ENCODE results near the gene FGFR1OP2.
A peak's percentile ranks its signal among the peaks of the same experiment; 100 is the strongest.
"Not testable (repeated sequence)": the region's sequence is repeated elsewhere in the genome, so short reads cannot be mapped to it uniquely, and the experiment has no call there.

The FGFR1OP2 gene

DNA sequence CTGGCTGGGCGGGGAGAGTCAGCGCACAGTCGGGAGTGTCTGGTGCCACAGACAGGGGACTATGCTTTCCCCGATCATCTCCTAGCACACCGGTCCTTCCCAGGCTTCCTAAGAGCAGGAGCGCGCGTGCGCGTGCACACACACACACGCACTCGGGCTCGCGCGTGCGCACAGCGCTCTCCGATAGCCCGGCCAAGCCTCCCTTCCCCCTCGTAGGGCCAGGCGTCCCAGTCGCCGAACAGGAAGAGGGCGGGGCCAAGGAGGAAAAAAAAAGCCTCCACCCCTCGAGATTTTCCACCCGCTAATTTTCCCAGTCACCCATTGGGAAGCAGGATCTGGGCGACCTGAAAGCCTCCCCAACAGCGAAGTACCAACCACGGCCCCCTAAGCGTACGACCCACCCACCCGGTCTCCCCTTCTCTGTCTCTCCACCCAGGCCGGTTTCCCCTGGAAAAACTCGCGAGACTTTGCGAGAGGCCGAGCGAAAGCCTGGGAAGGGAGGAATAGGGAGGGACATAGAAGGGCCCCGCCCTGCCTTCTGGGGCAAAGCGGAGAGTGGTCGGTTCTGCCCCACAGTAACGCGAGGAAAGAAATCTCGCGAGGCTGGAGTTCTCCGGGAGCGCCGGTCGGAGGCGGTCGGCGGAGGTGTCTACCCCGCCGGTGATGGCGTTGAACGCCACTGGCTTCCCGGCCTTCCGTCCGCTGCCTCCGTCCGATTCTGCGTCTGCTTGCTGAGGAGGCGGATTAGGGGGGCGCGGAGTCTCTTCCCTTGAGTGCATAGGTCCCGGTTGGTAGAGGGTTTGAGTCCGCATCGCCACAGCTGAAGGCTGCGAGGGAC lies at the start of gene FGFR1OP2, which contains the start of gene INTS13:
TSS of gene FGFR1OP2 (plus strand) at position 608 of the 838 bp plus-strand sequence. CDS start 15,689 bp downstream, outside the sequence.
TSS of gene INTS13 (minus strand) at position 119 of the 838 bp plus-strand sequence. CDS start 1,178 bp downstream, outside the sequence.
- DNase-seq = peak; percentile 84

DNA sequence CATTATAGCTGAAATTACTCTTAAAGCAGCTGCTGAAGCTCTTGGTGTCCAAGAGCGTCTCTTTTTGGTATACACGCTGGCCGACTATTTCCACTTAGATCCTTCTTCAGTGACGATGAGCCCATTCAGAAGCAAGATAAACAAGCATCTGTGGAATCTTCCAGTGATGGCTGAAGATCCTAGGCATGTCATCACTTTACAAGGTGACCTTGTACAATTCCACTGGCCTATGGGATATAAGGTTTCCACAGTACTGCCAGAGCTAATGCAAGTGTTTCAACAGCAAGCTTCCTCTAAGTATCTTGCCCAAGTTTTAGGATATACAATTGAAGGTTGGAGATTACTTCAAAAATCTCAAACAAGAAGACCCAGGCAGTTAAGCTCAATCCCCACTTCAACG lies 47.5 kb upstream of the FGFR1OP2 start:
- no peak for DNase-seq

DNA sequence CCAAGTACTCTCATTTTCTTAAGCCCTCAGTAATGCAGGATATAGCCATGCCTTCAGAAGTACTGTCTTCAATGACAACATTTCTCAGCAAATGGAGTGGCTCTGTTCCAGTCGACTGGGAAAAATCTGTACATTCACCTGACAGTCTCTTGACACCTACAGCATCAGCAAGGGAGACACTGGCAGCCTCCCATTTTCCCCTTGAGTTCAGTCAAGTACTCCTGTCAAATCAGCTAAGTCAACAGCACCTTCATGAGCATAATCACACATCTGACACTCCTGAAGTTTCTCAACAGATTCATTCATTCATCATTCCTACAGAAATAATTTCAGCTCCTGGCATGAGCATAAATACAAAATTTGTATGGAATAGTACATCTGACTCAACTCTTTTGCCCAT lies 46.6 kb upstream of the FGFR1OP2 start:
- no peak for DNase-seq

DNA sequence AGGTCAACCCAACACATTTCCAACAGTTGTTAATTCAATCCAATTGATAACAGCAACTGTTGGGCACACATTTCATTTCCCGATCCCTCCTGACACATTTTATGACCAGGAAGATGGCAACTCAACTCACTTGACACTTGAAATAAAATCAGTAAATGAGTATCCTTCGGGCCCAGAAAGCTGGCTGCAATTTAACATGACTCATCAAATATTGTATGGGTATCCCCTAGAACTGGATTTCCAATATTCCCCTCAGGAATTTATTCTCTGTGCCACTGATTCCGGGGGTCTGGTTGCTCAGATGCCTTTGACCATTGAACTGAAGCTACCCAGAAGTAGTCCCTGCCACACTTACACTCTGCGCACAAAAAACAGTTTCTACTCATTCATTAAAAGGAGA lies 42.6 kb upstream of the FGFR1OP2 start:
- DNase-seq = no peak

DNA sequence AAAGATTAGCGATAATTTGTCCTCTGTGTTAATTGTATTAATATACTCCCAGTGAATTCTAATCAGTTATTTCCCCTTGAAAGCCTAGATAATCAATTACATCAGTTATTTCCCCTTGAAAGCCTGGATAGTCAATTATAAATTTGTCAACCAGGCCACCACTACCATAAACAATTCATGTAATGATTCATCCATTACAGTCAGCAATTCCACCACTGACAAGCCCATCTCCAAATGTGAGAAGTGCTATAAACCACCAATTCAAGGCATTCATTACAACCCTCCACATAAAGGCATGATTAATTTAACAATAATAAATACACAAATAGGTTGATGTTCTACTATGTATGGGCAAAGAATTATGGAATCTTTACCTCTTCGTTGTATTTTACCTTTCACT lies 41.4 kb upstream of the FGFR1OP2 start:
- DNase-seq = no peak

DNA sequence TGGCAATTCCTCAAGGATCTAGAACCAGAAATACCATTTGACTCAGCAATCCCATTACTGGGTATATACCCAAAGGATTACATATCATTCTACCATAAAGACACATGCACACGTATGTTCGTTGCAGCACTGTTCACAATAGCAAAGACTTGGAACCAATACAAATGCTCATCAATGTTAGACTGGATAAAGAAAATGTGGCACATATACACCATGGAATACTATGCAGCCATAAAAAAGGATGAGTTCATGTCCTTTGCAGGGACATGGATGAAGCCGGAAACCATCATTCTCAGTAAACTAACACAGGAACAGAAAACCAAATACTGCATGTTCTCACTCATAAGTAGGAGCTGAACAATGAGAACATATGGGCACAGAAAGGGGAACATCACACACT lies 34.9 kb upstream of the FGFR1OP2 start:
- DNase-seq = not testable (repeated sequence)

DNA sequence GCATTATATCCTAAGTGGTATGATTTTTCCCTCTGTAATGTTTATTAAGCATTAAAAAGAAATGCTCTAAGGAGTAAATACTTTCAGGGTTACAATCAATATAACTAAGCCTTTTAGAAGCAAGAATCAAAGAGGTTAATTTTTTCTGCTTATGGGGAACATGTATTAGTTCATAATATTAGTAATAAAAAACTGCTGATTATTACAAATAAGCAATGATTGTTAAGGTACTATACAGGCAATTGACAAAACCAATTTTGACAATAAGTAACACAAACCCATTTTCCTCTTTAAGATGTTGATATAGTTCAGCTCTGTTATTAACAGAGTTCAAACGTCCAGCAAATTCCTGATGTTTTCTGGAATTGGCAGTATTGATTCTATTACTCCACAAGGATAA lies 32.2 kb upstream of the FGFR1OP2 start:
- DNase-seq = no peak

DNA sequence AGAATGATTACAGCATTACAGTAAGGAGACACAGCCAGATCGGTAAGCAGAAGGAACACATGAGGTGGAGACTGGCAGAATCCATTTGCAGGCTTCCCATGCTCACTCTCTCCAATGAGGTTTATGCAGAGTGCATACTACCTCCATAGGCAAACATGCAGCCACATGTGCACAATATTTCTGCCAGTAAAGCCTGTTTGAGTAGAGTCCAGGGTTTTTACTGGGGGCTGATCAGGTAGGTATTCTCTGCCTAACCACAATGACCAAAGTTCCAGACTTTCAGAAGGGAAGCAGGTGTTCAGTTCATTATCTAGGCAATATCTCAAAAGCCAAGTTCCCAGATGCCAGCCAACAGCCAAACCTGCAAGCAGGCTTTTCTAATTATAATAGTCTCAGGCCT lies 31.6 kb upstream of the FGFR1OP2 start:
- DNase-seq = no peak

DNA sequence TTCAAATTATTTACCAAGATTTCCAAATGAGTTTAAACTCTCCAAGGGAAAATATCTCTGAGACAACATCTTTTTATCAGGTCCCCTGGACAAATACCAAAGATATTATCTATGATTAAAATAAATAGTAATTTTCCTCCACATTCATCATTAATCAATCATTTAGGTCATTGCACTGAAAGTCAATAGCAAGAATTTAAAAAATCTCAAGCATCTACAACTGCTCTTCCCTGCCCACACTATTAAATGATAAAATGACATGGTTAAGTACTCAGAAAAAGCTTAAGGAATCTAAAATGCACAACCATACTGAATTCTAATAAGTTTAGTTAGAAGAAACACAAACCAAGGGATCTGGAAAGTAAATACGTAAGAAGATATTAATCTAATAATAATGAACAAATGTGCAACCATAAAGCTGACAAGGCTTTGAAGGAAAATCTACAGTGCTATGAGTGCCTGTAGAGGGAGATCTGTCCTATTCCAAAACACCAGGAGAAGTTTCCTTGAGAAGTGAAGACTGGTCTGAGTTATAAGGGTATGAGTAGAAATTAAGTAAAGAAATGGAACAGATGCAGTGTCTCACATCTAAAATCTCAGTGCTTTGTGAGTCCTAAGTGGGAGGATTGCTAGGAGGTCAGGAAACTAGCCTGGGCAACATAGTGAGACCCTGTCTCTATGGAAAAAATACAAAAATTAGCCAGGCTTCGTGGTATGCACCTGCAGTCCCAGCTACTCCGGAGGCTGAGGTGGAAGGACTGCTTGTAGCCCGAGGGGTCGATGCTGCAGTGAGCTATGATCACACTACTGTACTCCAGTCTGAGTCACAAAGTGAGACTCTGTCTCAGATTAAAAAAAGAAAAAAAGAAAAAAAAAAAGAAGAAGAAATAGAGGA lies 19.7 kb upstream of the FGFR1OP2 start:
- no peak for DNase-seq

DNA sequence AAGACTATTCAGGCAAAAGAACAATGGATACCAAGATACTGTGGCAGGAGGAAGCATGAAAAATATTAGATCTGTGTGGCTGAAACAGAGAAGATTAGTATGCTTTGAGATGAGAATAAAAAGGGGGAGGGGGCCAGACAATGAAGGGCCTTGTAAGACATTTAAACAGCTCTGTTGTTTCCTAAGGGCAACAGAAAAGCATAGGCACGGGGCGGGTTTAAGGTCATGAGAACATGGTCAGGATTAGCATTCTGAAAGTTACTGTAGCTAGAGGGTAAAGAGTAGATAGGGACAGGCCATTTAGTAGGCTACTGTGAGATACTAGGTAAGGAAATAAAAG lies 19.1 kb upstream of the FGFR1OP2 start:
- DNase-seq = no peak

DNA sequence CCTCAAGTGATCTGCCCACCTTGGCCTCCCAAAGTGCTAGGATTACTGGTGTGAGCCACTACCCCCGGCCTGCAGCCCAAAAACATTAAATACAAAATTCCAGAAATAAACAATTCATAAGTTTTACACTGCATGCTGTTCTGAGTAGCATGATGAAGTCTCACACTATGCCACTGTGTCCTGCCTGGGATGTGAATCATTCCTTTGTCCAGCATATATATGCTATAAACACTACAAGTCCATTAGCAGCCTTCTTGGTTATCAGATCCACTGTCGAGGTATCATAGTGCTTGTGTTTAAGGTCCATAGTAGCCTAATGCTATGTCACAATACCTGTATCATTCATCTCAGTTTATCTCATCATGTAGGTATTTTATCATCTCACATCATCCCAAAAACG lies 16.4 kb upstream of the FGFR1OP2 start:
- DNase-seq = no peak

DNA sequence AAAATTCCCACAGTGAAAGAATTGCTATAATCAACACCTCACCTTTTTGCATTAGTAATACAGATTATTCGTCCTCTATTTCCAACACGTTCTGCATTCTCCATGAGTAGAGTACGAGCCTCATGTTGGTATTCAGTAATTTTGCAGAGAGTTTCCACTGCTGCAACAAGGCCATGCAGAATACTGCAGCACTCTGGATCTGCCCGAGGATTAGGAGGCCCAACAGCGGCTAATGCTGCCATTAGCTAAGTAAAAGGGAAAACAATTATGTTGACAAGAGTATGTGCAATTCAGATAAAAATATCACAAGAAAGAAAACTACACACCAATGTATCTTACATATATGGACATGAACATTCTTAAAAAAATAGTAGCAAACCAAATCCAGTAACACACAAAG lies 9.6 kb upstream of the FGFR1OP2 start:
- no peak for DNase-seq

DNA sequence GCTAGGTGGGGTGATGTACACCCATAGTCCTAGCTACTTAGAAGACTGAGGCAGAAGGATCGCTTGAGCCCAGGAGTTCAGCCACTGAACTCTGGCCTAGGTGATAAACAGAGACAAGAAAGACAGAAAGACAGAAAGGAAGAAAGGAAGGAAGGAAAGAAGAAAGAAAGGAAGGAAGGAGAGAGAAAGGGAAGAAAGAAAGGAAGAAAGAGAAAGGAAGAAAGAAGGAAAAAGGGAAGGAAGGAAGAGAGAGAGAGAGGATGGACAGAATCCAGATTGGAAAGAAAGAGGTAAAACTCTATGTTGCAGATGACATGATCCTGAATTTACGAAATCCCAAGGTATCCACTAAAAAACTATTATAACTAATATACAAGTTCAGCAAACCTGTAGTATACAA lies 8.7 kb upstream of the FGFR1OP2 start:
- DNase-seq = no peak

DNA sequence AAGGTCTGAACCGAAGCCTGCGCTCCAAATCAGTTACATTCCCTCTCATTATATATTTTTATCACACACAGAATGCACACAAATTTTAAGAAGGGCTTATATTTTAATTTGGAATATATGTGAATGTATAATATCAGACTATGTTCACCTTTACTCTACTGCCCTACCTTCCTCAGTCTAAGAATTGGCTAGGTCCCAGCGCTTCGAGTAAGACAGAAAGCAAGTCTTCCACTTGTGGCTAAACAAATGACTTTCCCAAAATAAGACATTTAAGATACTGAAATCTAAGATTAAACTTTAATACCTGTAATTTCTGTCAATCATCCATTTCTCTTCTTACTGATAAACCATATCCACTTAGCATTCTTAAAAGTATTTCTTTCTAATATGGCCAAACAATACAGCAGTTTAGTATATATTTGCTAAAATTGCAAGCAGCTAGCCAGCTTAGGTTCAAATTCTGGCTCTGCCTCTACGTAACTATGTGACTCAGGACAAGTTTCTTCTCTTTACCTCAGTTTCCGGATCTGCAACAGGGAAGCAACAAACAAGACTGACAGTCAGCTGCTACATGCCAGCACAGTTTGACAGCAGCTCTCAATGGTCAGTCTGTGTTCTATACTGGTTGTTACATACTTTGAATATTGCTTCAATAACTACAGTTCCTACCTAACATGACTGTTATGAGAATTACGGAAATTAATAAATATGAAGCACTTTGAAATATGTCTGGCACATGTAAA lies 2.5 kb upstream of the FGFR1OP2 start:
- no peak for DNase-seq

DNA sequence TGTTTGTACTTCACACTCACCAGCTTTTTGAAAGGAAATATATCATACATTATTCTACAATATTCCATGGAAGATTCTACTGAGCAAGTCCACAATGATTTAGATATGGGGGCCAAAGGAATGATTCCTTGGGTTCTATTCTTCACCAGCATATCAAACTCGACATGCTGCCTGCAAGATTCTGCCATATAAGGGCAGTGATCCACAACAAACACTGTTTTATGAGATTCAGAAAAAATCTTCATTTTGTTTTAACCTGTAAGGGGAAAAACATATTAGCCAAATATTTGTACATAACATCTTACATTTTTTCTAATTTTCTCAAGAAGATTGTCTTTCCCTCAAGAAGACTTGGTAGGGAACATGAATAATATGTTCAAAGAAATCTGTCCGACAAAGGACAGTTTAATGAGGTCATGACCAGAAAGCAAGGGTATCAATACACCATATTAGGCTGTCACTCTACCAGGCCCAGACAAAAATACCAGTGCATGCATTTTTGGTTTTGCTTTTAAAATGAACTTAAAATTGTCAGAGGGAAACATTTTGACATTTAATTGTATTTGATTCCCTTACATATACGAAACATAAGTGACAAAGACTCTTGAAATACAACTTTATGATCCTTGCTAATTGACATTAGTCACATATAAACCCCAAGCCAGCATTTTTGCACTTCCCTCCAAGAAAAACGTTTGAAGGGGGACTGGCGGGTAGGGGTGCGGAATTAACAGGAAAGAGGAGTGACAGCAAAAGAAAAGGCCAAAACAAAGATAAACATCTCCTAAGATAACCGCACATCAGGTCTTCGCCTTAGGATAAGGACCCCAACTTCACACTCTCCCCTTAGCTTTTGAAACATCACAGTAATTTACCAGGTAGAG lies 1.5 kb upstream of the FGFR1OP2 start:
- no peak for DNase-seq

DNA sequence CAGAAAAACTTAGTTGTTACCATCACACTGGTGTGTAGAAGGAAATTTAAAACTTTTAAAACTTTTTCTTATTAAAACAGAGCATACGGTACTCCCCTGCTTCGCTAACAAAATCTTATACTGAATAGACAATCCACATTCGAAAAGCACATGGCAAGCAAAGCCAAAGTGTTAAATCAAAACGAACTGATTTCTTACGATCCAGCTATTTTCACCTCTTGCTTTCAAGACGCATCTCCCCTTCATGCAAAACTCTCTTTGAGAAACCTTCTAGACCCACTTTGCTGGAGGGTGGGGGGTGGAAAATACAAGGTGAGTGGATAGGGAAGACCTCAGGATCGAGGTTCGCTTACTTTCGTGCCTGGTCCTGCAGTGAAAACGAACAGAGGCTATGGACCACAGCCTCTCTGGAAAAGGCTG lies 817 bp upstream of the FGFR1OP2 start:
- no peak for DNase-seq

DNA sequence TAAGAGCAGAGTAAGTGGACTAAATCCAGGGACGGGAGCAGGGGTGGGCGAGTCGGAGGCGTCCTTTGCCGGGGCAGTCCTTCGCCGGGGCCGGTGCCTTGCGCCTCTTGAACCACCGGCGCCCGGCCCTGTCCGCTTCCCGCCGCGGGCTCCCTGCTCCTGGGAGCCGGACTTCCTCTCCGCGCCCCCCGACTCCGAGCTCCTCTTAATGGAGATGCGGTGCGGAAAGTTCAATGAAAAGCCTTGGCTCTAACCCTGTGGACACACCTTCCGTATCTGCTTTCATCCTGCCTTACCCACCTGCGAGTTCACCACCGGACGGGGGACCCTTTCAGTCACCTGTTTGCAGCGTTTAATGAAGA lies 412 bp downstream of the FGFR1OP2 start:
- no peak for DNase-seq

DNA sequence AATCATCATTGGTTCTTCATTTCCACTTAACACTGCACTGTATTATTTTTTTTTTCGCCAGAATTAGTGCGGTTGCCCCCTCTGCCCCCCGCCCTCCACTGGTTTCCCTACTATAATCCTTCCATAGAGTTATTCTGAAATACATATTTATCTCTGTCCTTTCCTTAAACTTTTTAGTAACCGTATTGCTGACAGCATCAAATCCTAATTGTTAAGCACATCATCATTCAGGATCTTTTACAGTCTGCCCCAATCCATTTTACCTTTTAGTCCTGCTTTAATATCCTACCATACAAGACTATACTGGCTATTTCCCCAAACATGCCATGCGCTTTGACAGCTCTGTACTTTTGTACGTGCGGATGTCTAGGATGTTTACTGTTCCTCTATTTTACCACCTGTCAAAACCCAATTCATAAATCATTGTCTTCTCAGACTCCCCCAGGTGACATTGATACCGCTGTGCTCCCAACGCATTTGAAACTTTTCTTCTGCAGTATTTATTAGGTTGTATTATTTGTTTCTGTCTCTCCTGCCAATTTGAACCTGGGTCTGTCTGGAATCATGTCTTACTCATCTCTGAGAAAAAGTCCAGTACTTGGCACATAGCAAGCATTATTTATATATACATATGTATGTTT lies 1.0 kb downstream of the FGFR1OP2 start:
- DNase-seq = no peak

DNA sequence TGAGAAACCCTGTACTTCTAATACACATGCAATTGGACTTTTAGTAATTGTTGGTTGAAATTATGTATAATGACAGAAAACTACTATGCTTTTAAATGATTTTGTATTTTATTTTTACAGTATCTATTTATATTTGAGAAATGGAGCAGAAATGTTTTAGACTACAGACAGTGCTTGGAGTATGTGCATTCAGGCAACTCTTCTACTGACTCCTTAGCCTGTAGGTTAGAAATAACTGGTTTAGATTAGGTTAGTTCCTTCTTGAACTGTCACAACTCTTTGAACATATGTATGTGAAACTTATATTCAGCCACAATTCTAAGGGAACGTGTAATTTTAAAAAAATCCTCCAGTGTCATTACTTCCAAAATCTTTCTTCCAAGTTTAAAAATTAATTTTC lies 1.7 kb downstream of the FGFR1OP2 start:
- no peak for DNase-seq

DNA sequence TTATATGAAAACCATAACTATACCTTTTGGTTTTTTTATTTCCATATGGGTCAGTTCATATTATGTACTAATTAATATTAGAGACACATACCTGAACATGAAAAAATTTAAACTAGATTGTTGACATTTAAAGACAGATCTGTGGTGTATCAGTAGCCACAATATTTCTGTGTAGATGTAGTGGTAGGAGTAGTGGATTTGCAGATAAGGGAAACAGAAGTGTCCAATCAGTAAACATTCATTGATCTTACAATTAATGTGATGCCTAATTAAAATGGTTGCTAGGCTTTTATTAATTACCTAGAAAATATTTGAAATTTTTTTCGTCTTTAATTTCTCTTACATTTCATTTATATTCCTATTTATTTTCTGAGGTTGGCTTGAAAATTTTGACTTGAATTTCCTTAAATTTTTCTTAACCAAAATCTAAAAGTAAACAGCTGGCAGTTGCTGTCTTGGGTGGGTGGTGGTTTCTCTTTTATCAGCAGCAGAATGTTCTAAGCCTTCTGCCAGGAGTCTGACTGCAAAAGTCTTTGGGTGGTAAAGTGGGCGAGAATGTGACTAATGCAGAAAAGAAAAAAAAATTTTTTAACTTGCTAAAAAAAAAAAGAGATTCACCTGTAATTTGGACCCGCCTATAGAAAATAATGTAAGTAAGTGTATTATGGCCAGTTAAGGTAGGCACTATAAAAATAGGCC lies 2.4 kb downstream of the FGFR1OP2 start:
- DNase-seq = no peak

DNA sequence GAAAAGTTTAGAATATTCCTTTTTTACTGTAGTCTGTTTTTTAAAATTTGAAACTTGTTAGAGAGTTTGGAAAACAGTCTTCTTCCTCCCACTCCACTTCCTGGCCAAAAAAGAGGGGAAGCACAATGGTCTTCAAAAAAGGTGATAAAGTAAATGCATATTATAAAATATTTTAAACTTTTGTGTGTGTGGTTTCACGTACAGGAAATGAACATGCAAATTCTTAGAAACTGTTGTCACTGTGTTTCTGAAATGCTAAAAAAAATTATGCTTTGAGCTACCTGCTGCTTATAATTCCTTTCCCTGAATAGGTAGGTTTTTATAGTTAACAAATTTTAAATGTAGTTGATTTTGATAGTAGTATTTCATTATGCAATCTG lies 2.9 kb downstream of the FGFR1OP2 start:
- no peak for DNase-seq

Measured in NCI-H1436 treated with DMSO at 0.1 percent for 48 hours (cell line).